ENCODE data around the gene PPP3CA.
"Not testable (repeated sequence)": the region's sequence is repeated elsewhere in the genome, so short reads cannot be mapped to it uniquely, and the experiment has no call there.

Gene PPP3CA

DNA sequence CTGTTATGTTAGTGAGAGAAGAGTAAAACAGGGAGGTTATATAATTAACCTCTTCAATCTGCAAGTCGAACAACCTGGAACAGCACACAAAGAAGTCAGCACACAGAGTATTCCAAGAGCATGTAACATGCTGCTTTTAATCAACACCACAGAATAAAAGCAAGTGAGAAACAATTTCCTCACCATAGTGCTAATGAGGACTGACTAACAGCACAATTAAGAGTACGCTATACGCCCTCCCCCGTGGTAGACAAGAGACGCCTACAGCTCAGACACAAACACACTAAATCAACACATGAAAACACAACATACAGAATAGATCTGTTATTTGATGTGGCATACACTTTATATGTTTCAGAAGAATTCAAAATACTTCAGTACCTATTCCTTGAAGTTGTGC, 103.0 kb downstream of the PPP3CA start:
- DNase-seq: no peak

DNA sequence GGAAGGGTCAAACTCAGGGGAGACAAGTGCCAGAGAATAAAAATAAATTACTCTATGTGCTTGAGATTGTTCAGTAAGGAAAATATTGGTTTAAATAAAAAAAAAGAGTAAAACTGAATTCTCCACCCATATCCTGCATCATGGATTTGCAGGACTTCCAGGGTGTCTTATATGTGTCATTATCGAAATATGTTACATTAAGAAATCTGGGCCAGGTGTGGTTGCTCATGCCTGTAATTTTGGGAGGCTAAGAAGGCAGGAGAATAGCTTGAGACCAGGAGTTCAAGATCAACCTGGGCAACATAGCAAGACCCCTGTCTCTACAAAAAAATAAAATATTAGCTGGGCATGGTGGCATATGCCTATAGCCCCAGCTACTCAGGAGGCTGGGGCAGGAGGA, 104.9 kb downstream of the PPP3CA start:
- DNase-seq: no peak

DNA sequence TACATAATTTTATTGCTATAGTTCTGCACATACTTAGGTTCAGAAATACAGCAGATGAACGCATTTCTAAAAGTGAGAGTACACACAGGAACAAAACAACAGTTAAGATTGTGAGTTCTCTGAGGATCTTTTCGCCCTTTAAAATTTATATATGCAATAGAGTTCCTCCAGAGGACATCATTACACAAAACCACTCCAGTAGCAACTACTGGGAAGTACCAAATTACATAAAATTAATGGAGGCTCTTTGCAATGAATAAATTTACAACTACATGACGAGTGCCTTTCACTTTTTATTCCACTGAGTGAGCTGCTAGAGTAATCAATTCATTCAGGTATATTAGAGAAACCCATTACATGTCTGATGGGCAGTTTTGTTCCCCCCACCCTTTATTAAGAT, 107.2 kb downstream of the PPP3CA start:
- no peak for DNase-seq

DNA sequence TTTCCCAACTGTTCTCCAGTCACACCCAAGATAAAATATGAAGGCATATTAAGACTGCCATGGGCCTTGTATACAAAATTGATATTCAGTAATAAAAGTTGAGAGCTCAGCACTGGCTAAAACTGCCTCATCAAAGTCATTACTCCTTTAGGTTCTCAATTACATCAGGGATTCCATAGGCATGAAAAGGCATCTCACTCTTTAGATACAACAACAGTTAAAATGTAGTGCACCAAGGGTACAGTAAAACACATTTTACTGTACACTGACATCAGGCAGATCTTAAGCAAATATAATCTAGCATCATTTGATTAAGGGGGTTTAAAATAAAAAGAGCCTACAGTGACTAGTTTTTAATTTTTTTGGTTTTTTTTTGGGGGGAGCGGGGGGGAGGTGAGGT, 107.7 kb downstream of the PPP3CA start:
- no peak for DNase-seq

DNA sequence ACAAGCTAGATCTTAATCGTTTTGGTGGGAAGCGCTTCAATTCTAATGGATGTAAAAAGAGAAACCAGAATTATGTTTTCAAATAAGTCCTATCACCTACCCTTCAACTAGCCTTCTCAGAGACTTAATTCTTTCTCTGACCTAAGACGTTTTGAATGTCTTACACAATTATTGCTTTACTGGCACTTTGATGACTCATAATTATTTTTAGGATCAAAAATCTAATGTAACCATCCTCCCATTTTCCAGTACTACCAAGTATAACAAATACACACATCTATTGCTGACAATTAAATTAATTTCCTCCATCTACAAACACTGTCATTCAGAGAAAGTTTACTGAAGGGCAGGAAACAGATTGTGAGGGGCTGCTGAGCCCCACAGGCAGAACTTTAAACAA, 108.6 kb downstream of the PPP3CA start:
- no peak for DNase-seq

DNA sequence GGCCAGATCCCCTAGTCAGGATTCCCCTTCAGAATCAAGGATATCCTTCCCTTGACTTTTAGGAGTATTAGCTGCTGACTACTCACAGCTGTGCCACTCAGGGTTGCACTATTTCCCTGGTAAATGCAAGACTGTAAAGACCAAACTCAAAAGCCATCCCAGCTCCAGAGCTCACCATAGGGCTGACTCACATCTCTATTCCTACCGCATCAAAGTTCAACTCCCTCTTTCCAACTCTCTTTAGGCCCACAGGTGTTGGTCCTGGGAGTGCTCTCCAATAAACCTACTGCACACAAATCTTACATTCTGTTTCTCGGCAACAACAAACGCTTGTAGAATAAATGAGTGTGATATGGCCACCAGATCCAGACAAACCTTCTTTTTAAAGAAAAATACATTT, 109.6 kb downstream of the PPP3CA start:
- DNase-seq: no peak

DNA sequence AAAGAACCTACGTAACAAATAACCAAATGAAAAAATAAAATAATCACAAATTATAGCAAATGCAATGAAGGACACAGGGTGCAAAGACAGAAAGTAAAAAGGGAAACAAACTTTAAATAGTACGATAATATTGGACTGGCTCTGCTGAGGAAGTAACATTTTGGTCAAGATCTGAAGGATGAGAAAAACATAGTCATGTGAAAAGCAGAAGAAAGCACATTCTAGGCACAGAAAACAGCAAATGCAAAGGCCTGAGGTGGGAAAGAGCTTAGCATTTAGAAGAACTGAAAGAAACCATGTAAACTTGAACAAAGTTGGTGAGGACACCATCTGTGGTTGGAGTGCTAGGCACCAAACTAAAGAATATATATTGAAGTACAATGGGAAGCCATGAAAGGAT, 111.2 kb downstream of the PPP3CA start:
- DNase-seq: no peak

DNA sequence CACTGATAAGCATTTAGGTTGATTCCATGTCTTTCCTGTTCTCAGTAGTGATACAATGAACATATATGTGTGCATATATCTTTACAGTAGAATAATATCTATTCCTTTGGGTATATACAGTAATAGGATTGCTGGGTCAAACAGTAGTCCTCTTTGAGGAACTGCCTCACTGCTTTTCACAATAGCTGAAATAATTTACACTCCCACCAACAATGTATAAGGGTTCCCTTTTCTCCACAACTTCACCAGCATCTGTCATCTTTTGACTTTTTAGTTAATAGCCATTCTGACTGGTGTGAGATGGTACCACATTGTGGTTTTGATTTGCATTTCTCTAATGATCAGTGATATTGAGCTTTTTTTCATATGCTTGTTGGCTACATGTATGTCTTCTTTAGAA, 113.2 kb downstream of the PPP3CA start:
- not testable (repeated sequence) for DNase-seq

DNA sequence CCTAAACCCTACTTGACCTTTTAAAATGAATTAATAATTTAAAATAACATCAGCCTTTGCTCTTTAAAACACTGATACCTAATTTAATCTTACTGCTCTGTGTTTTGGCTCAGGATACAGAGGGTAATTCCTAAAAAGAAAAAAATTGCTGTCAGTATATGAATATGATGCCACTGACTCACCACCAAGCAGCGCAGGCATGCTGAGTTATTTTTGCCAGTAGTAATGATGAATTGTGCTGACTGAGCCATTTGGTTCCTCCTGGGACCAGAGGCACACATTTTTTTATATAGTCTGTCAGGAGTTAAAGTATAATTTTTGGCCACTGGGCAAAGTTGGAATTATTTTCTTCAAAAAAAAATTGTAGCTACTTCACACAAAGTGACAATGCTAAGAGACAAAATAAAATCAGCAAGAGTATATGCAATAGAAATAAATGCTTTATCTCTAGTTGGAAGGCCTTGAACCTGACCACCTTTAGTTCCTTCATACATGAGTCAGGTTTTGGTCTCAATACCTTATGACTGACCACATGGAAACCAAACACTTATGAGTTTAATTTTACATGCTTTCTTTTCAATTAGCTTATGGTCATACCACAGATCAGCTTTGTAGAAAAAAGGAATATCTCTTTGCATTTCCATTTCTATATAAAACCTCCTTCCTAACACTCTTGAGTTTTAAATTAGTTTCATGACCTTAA, 115.1 kb downstream of the PPP3CA start:
- no peak for DNase-seq

DNA sequence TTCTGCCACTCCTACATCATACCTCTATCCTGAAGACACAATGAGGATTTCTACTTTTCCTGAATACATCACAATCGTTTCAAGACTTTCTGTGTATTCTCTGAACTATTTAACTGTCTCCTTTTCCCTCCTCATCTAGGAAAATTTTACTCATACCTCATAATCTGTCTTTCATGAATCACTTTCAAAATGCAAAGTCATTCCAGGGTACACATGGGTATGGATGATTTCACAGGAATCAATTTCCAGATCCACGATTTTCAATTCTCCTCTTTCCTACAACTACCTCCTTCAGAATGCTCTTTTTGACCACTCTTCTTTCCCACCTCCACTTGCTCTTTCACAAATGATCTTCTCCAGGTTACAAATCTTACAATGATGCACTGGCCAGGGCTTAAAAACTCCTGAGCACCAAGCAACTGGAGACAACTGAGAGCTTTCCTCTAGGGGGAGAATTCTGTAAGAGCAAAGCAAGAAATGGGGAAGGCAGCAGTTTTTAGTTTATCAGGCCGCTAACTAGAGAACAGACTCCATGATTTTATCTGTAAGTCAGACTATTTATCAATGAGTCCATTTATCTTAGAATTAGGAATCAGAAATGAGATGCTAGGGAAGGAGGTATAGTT, 116.4 kb downstream of the PPP3CA start:
- no peak for DNase-seq

DNA sequence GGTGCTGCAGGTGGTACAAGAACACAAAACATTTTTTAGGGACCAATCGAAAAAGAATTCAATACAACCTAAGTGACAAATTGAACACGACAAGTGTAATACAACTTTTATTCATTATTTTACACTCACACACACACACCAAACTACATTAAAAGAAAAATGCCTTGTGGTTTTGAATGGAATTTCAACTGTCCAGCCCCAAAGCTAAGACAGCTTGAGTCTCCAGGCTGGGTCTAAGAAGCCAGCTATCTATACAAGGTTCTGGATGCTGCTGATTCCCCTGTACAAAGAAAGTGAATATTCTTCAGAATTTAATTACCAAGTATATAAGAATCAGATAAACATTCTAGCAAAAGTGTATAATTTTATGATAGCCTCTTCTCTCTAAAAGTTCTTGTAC, 118.2 kb downstream of the PPP3CA start:
- no peak for DNase-seq

DNA sequence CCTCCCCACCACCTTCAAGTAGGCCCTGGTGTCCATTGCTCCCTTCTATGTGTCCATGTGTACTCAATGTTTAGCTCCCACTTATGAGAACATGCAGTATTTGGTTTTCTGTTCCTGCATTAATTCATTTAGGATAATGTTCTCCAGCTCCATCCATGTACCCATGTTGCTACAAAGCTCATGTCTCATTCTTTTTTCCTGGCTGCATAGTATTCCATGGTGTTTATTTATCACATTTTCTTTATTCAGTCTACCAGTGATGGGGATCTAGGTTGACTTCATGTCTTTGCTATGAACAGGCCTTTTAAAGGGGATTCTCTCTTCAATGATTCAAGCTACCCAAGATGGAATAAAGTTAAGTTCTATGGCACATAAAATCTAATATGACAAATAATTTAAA, 119.6 kb downstream of the PPP3CA start:
- DNase-seq: no peak

DNA sequence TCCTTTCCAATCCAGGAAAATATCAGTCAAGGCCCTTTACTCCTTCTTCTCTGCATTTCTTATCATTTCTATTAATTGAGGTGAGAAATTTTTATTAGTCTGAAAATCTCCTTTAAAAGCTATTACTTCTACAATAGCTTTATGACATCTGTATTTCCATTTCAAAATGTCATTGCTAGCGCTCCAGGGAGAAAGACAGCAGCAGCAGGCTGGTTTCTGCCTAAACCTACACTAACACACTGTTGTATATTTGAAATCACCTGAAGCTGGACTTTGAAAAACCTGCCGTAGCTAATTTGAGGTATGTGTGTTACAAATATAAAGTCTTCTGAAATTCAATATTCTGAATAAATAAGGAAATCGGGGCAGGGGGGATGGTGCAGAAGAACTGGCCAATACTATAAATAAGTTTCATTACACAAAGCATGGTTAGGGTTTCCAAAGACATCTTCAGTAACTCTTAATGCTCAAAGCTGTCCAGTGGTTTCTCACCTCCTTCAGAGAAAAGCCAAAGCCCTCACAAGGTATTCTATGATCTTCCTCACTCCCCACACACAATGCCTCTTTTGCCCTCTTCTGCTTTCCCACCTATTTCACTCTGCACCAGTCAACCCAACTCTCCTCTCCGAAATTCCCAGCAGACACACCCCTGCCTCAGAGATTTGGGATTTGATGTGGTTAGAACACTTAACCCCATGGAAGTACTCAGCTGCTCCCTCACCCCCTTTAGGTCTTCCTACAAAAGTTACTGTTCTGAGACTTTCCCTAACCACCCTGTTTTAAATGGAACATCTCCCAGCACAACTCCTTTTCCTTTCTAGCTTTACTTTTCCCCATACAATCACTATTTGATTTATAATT, 122.7 kb downstream of the PPP3CA start:
- no peak for DNase-seq

DNA sequence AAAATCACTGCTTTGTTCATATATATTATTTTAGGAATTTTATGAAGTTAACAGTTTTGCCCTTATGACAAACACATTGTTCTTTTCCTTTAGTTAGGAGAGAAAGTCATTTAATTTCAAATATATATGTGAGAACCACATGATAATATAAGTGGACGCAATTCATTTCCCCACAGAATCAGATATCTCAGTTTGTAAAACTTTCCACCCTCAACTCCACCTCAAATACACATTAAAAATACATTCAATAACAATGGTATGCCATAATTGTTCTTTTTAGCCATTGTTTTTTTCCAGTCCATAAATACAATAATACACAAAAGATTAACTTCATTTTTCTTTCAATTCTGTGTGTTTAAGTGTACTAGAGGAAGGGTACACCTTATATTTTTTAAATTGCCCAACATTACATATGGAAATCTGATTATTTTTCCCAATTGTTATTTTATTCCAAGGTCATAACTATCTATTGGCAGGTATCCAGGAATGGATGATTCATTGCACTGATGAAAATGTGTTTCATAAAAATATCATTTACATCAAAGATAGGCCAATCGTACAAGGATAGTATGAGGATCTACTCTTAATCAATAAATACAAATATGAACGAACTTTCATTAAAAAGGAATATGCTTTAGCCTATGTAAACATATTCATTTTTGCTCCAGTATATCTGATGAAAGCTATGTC, 125.0 kb downstream of the PPP3CA start:
- no peak for DNase-seq

DNA sequence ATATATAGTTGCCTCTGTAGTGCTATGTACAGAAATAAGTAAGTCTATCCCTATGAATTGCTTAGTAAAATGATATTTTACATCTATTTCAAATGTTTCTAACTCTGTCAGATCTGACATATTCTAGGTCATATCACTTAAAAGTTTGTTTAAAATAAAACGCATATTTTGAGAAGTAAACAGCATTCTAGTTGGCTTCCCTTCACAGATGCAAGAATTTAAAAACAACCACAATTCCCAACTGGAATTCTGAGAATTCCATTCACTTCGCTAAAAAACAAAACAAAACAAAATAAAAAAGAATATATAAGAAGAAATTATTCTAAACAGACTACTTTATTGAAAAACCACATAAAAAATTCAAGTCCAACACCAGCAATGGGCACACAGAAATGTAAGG, 126.0 kb downstream of the PPP3CA start:
- DNase-seq: no peak

DNA sequence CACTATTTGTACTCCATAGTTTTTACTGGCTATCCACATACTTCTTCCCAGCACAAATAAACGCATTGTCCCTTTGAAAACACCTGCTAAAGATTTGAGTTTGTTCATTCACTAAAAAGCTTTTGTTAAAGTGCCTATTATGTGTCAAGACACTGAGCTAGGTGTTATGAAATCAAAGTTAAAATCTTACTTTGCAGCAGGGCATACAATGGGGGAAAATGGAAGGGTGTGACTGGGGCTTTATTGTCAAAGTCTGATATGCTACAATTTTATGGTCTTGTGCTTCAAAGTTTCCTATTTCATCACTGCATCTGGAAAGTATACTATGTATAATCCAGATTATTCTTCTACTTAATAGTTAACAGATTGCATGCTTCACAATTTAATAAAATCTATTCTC, 128.4 kb downstream of the PPP3CA start:
- no peak for DNase-seq

DNA sequence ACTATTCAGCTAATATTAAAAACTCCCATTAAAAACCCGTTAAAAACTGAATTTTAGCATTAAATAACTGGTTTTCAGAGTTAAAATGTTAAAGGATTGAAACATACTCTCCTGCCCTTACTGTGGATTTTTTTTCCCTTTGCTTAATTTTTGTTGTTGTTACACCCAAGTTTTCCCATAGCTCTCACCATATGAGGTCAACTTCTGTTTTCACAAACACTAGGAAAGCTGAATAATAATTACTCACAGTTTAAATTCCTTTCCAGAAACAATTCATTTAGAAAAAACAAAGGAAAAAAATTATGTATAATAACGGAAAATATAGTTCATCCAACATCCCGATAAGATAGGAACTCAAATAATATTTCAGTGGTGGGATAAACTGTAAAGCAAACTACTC, 129.0 kb downstream of the PPP3CA start:
- no peak for DNase-seq

DNA sequence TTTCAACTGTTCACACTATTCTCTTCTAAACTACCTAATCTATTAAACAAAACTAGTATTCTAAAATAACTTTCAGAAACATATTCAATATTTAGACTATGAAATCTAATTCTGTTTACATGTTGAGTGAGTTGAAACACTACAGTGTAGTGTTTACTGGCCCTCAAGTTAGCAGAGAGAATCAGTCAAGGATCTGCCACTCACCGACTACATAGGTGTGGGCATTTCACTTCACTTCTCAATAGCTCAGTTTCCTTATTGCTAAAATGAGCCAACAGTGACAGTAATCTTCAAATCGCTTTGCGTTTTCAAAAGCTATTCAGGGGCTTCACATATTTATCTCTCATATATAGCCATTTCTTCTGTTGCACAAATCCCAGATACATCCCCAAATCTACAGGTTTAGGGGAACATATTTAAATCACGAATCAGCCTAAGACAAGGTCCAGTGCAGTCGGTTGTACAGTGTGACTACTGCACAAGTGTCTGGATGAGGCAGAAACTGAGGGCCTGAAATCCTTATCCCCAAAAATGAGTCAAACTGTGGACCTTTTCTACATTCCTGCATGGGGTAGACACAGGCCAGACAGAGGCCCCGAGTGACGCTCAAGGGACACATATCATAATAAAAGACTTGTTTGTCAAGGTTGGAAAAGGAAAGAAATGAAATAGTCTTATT, 129.8 kb downstream of the PPP3CA start:
- no peak for DNase-seq

DNA sequence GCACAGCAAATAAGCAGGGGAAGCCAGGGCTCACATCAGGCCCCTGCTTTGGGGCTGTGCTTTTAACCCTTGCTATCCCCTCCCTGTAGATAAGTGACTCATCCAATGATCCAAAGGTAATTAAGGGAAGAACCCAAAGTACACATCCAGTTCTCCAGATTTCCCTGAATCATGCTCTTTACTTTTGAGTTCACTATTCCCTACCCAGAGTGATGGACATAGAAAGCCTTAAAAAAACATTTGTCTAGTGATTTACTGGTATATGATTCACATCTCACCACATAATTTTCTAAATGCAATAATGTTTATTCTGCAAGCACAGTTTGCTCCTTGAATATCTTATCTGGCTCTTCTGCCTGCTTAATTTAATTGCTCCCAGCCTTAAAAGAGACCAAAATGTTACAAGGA, 136.2 kb downstream of the PPP3CA start:
- no peak for DNase-seq

DNA sequence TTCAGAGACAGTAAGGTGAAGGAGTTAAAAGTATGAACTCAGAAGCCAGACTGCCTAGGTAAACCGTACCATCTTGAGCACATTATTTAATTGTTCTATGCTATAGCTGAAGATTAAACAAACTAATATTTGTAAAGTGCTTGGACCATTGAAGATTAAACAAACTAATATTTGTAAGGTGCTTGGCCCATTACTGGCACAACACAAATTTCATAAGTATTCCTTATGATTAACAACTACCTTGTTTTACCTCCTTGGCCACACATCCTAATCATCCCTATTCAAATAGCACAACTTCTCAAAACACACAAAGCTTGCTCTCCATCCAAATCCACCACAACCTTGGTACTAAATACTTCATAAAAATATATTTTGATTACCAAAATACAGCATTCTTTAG, 137.0 kb downstream of the PPP3CA start:
- DNase-seq: no peak

DNA sequence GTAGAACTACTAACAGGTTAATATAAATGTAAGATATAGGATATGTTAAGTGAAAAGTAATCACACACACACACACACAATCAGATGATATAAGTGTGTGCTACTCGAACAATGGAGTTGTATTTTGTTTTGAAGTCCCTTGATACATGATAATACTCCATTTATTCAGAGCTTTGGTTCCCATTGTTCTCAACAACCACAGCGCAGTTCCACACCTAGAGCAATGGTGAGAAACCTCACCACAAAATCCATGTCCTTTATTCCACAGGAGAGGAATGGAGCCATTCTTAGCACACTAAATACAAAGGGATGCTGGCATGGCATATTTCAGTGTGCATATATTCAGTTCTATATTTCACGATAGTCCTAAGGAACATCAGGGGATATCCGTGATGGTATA, 139.2 kb downstream of the PPP3CA start:
- no peak for DNase-seq

DNA sequence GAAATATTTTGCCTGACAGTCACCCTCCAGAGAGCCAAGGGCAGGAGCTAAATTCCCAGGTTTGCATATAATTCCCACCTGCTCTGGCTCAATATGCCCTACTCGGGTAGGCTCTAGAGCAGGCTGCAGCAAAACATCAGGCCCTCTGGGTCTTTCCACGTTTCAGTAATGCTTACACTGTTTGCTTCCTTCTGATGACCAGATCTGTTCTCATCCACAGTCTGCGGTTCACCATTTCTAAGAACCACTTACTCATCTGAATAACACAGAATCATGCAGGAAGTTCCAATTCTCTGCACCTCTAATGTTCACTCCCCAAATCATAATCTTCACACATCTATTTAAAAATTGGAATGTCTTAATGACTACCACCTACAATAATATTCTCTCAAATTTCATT, 141.4 kb downstream of the PPP3CA start:
- DNase-seq: no peak

DNA sequence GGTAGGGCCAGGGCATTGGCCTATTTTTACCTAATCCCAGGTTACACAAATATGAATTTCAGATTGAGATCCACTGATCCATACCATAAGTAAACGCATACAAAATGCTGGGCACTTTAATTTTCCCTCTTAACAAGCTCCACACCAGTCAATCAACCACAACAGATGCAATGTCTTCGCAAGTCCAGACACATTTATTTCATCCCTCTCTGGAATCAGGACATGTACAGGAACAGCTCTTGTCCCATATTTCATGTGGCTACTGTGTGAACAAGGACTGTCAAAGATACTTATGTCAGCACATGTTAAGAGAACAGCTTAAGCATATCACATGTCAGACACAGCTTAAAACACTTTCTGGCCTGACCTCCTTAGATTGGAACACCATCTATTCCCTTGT, 145.9 kb downstream of the PPP3CA start:
- peak; percentile 31 for DNase-seq

Data from NCI-H1694 (cell line).